GM04503 (cell line): Measurements from ENCODE around the gene MRPL12.
A peak's percentile ranks its signal among the peaks of the same experiment; 100 is the strongest.
"Not testable (repeated sequence)": the region's sequence is repeated elsewhere in the genome, so short reads cannot be mapped to it uniquely, and the experiment has no call there.

Source experiments
- DNase-seq: peaks from one replicate; pipeline ENCODE4 v3.0.0-alpha.2; 2012; ENCODE audit warnings: low read depth

Gene MRPL12

GRCh38 chr17:81716674-81716996, 13.5 kb downstream of the MRPL12 start:
- no peak for DNase-seq

- DNase-seq, result no peak
These were observed 14.0 kb downstream of the MRPL12 start for GRCh38 chr17:81717049-81717765.

DNA sequence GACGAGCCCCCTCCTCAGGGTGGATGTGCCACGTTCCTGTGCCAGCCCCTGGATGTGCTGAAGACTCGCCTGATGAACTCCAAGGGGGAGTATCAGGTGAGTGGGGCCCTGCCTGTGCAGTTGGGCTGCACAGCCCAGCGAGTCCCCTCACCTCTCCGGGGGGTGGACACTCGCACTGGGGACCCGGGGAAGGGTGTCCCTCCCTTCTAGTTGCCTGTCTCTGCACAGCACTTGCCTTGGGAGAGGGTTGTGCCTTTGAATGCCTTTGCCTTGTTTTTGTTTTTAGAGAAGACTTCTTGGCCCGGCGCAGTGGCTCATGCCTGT, 14.6 kb downstream of the MRPL12 start:
- DNase-seq, result no peak

DNA sequence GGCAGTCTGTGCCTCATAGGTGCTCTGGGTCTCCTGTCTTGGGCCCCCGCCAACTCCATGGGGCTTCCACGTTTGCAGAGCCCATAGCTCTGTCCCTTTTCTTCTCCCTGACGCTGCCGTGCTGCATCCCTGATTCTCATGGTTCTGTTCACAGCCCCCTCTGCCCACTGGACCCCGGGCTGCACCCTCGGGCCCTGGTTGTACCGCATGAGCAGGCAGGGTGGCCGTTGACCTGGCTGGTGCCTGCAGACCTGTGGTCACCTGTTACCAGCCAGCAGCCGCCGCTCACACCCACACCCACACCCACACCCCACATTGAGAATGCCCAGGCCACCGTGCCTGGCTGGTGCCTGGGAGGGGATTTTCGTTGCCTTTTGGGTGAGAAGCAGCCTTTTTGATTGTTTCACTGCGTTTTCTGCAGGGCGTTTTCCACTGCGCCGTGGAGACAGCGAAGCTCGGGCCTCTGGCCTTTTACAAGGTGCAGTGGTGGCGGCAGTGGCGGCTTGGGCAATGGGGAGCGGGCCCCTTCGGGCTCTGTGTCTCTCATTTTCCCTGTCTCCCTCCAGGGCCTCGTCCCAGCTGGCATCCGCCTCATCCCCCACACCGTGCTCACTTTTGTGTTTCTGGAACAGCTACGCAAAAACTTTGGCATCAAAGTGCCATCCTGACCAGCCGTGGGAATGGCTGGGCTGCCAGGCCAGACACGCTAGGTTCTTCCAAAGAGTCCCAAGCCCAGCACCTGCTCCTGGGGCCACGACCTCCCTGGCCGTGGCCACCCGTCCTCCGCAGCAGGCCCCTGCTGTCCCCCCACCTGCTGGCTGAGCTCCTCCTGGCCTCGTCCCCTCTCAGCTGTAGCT, 16.5 kb downstream of the MRPL12 start:
- no peak for DNase-seq

GRCh38 chr17:81720267-81721071, 17.3 kb downstream of the MRPL12 start:
- DNase-seq, result no peak

DNA sequence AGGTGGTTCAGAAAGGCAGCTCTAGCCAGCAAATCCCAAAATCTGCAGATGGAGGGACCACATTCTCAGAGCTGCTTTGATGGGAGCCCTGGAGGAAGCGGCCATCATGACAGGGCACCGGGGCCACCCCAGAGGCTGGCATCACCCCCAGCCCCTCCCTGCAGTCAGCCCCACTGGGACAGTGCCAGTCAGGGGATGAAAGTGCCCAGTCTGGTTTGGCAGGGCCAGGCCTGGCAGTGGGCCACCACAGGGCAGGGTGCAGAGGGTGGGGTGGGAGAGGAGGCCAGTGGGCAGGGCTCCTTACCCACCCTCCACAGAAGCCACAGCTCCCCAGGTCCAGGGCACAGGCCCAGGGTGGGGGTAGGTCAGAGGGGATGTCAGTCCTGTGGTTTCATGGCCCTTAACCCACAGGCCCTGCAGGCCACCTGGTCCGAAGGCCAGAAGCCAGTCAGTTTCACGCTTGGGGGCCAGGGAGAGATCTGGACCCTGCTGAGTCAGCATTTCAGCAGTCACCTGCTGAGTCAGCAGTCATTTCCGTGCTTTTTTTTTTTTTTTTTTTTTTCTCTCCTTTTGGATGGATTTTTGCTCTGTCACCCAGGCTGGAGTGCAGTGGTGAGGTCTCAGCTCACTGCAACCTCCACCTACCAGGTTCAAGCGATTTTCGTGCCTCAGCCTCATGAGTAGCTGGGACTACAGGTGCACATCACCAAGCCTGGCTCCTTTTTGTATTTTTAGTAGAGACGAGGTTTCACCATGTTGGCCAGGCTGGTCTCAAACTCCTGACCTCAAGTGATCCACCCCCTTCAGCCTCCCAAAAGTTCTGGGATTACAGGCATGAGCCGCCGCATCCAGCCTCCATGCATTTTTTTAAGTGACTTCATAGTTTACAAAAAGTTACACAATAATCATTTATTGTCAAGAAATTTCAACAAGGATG, 19.3 kb downstream of the MRPL12 start:
- DNase-seq, result no peak

GRCh38 chr17:81723651-81724209, 20.6 kb downstream of the MRPL12 start:
- no peak for DNase-seq

DNA sequence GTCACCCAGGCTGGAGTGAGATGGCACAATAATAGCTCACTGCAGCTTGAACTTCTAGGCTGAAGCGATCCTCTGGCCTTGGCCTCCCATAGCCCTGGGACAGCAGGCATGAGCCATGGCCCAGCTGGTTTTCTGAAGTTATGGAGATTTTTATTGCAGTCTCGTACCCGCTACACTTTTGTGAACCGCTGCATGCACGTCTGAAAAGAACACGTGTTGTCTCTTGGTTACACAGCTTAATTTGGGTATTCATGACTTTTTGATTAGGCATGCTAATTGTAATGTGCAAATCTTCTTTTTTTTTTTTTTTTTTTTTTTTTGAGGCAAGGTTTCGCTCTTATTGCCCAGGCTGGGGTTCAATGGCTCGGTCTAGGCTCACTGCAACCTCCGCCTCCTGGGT, 22.3 kb downstream of the MRPL12 start:
- DNase-seq, result no peak

DNA sequence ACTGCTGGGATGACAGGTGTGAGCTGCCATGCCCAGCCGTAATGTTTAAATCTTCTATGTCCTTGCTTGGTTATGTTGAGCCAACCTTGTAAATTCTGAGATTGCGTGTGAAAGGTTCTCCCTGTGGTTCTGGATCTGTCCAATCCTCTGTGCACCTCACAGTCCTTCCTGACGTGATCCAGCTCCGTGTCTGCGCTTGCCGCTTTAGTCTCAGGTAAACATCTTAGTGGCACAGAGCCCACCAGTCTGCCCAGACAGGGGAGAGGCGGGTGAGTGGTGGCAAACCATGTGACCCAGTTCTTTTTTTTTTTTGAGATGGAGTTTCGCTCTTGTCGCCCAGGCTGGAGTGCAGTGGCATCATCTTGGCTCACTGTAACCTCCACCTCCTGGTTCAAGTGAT, 22.8 kb downstream of the MRPL12 start:
- DNase-seq, result no peak

DNA sequence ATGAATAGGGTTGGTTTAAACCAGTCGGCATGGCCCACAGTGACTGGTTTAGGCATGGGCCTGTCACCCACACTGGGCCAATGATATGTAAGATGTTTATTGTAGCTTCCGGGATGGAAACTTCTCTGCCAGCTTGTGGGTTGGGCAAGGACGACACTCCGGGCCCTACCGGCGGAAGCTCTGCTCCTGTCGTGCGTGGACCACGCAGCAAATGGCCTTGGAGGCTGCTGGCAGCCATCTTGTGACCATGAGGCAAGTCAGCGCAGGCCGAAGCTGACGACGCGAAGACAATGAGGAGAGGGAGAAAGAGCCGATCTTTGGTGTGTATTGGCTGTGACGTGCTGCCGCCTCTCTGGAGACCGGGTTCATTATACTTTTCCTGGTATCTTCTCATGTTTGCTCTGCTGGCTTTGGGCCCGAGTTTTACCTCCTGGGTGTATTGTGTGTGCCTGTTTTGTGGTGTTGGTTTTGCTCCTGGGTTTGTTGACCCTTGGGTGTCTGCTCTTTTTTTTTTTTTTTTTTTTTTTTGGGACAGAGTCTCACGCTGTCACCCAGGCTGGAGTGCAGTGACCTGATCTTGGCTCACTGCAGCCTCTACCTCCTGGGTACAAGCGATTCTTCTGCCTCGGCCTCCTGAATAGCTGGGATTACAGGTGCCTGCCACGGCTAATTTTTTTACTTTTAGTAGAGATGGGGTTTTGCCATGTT, 24.3 kb downstream of the MRPL12 start:
- DNase-seq, result no peak

GRCh38 chr17:81733507-81734404, 30.6 kb downstream of the MRPL12 start:
- no peak for DNase-seq

GRCh38 chr17:81734405-81735263, 31.5 kb downstream of the MRPL12 start:
- no peak for DNase-seq

DNA sequence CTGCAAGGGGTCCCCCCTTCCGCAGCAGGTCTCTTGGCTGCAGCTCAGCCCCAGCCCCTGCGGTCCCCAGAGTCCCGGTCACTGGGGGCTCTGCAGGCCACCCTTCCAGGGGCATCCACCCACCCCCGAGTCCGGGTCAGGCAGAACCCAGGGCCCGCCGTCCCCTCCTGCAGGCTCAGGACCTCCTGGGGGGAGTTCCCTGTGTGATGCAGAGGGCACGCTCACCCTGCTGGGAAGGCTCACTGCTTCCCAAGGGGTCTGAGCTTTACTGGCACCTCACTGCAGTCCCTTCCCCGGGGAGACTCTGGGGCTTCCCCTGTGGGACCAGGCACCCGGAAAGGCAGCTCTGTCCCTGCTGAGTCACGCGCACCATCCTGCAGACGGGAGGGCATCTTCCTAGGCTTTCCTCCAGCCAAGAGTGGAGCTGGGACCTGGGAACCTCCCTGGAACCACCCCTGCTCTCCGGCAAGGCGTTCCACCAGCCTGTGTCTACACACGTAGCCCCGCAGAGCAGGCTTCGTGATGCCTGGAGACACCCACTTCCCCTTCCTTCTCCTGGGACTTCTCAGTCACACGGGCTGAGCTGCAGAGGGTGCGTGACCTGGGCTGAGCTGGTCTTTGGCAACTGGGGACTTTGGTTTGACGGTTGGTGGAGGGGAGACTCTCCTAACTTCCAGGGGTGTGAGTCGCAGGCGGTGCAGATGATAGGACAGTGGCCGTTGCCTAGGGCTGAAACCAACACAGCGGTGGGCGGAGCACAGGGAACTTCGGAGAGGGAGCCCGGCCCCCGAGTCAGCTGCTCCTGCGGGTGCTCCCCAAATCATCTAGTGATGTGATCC, 32.3 kb downstream of the MRPL12 start:
- peak; percentile 68 for DNase-seq

GRCh38 chr17:81737947-81738800, 35.0 kb downstream of the MRPL12 start:
- no peak for DNase-seq

DNA sequence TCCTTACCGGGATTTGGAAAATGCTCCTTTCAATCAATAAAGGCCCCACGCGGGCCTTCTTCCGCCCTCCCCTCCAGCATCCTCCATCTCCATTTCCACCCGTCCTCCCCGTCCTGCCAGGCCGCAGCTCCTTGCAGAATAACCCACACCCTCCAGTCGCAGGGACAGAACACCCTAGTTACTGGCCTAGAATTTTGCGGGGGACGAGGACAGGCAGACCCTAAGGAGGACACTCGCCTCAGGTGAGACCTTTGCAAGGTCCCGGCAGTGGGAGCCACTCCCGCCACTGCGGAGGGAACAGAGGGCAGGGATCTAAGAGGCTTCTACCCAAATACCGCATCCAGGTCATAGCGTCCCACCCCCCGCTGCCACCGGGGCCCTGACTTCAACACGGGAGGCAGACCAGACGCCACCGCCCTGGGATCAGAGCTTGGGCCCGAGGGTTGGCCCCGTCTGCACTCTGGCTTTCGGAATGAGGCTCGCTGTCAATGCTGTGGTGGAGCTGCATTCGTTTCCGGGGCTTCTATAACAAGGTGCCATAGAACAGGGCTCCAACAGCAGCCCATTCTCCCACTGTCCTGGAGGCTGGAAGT, 35.7 kb downstream of the MRPL12 start:
- no peak for DNase-seq

DNA sequence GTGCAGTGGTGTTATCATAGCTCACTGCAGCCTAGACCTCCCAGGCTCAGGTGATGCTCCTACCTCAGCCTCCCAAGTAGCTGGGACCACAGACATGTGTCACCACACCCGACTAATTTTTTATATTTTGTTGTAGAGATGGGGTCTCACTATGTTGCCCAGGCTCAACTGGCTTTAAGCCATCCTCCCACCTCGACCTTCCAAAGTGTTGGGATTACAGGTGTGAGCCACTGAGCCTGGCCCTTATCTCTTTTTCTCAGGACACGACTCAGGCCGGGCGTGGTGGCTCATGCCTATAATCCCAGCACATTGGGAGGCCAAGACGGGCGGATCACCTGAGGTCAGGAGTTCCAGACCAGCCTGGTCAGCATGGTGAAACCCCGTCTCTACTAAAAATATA, 36.4 kb downstream of the MRPL12 start:
- not testable (repeated sequence) for DNase-seq
